Measurements from ENCODE around the gene ACP5.
A peak's percentile ranks its signal among the peaks of the same experiment; 100 is the strongest.
"Not testable (repeated sequence)": the region's sequence is repeated elsewhere in the genome, so short reads cannot be mapped to it uniquely, and the experiment has no call there.

ACP5 gene

DNA sequence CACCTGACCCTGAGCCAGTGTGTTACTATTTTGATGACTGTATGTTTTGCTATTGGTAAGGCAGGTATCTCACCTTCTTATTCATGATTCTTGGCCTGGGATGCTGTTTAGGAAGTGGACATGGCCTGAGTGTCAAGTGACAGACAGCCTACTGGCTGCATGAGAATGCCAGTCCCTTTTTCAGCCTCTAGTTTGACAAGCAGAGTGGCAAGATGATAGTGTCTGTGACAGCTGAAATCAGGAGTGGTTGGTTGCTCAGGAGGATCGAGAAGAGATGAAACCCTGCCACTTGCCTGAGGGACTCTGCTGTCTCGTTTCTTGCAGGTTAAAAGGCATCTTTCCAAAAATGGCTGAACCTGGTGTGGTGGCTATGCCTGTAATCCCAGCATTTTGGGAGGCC, 11.3 kb downstream of the ACP5 start:
- TF ChIP-seq, protein P1, sequence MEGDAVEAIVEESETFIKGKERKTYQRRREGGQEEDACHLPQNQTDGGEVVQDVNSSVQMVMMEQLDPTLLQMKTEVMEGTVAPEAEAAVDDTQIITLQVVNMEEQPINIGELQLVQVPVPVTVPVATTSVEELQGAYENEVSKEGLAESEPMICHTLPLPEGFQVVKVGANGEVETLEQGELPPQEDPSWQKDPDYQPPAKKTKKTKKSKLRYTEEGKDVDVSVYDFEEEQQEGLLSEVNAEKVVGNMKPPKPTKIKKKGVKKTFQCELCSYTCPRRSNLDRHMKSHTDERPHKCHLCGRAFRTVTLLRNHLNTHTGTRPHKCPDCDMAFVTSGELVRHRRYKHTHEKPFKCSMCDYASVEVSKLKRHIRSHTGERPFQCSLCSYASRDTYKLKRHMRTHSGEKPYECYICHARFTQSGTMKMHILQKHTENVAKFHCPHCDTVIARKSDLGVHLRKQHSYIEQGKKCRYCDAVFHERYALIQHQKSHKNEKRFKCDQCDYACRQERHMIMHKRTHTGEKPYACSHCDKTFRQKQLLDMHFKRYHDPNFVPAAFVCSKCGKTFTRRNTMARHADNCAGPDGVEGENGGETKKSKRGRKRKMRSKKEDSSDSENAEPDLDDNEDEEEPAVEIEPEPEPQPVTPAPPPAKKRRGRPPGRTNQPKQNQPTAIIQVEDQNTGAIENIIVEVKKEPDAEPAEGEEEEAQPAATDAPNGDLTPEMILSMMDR (IDR thresholded peaks at IDR 0.05; ENCODE audit: low read depth, low read length, missing control alignments): no peak
- in situ Hi-C loops (cut with HindIII; ENCODE audit: low sequenced_read_pairs): no loop called here
- no peak overlapping the region for H3K4me3 ChIP-seq (ENCODE audit: low read depth, low read length)
- no peak for DNase-seq (ENCODE audit: low read depth)

DNA sequence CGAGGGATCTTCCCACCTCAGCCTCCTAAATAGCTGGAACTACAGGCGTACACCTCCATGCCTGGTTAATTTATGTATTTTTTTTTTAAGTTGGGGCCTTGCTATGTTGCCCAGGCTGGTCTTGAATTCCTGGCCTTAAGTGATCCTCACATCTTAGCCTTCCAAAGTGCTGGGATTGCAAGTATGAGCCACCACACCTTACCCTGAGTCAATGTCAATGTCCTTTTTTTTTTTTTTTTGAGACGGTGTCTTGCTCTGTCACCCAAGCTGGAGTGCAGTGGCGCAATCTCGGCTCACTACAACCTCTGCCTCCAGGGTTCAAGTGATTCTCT, 11.8 kb downstream of the ACP5 start:
- in situ Hi-C loops (cut with HindIII; ENCODE audit: low sequenced_read_pairs); DNase-seq (ENCODE audit: low read depth); H3K4me3 ChIP-seq (ENCODE audit: low read depth, low read length): not testable (repeated sequence)

DNA sequence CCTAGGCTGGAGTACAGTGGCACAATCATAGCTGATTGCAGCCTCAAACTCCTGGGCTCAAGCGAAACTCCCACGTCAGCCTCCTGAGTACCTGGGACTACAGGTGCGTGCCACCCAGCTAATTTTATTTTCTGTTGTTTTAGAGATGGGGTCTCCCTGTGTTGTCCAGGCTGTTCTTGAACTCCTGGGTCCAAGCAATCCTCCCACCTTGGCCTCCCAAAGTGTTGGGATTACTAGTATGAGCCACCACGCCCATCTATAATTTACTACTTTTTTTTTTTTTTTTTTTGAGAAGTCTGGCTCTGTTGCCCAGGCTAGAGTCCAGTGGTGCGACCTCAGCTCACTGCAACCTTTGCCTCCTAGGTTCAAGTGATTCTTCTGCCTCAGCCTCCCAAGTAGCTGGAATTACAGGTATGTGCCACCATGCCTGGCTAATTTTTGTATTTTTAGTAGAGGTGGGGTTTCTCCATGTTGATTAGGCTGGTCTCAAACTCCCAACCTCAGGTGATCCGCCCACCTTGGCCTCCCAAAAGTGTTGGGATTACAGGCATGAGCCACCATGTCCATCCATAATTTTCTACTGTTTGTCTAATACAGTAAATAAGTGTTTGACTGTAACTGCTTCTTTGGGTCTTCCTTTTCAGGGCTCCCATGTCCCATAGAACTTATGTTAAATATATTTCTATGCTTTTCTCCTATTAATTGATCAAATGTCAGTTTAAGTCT, 13.2 kb downstream of the ACP5 start:
- H3K4me3 ChIP-seq (ENCODE audit: low read depth, low read length); in situ Hi-C loops (cut with HindIII; ENCODE audit: low sequenced_read_pairs); DNase-seq (ENCODE audit: low read depth): not testable (repeated sequence)

DNA sequence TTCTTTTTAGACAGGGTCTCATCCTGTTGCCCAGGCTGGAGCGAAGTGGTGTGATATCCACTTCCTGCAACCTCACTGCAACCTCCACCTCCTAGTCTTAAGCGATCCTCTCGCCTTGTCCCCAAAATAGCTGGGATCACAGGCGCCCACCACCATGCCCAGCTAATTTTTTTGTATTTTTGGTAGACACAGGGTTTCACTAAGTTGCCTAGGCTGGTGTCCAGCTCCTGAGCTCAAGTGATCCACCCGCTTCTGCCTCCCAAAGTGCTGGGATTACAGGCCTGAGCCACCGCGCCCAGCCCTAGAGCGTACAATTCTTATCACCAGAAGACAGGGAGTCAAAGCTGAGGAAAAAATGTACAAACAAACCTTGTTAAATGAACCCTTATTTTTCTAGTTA, 13.9 kb downstream of the ACP5 start:
- no peak for DNase-seq (ENCODE audit: low read depth)
- no peak overlapping the region for H3K4me3 ChIP-seq (ENCODE audit: low read depth, low read length)
- TF ChIP-seq, protein P1 (IDR thresholded peaks at IDR 0.05; ENCODE audit: low read depth, low read length, missing control alignments): no peak

DNA sequence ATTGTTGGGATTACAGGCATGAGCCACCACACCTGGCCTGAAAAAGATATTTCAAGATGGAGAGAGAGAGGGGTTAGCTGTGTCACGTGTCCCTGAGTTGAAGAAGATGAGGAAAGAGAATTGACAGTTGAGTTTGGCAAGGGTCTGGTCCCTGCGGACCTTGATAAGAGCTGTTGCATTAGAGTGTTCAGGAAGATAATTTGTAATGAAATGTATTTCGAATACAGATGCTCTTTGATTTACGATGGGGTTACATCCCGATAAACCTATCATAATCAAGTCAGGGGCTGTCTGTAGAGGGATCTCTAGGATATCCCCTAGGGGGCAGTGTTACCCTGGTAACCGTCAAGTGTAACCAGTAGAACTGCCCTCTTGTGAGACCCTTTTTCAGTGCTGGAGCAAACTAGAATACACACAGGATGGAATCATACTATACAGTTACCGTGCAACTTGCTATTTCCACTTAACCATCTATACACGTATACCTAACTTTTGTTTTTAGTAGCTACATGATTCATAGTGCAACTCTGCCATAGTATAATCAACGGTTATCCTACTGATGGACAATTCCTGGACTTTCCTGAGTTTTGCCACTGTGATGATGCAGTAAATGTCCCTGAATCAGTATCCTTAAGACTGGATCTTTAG, 16.9 kb downstream of the ACP5 start:
- peak; percentile 35 for DNase-seq (ENCODE audit: low read depth)
- no peak overlapping the region for H3K4me3 ChIP-seq (ENCODE audit: low read depth, low read length)
- TF ChIP-seq, protein P1 (IDR thresholded peaks at IDR 0.05; ENCODE audit: low read depth, low read length, missing control alignments): peak; percentile 60
- in situ Hi-C loops (cut with HindIII; ENCODE audit: low sequenced_read_pairs): no loop called here

More for the DNA sequence above, 13.9 kb downstream of the ACP5 start:
- in situ Hi-C loops (cut with HindIII; ENCODE audit: low sequenced_read_pairs): no loop called here

DNA sequence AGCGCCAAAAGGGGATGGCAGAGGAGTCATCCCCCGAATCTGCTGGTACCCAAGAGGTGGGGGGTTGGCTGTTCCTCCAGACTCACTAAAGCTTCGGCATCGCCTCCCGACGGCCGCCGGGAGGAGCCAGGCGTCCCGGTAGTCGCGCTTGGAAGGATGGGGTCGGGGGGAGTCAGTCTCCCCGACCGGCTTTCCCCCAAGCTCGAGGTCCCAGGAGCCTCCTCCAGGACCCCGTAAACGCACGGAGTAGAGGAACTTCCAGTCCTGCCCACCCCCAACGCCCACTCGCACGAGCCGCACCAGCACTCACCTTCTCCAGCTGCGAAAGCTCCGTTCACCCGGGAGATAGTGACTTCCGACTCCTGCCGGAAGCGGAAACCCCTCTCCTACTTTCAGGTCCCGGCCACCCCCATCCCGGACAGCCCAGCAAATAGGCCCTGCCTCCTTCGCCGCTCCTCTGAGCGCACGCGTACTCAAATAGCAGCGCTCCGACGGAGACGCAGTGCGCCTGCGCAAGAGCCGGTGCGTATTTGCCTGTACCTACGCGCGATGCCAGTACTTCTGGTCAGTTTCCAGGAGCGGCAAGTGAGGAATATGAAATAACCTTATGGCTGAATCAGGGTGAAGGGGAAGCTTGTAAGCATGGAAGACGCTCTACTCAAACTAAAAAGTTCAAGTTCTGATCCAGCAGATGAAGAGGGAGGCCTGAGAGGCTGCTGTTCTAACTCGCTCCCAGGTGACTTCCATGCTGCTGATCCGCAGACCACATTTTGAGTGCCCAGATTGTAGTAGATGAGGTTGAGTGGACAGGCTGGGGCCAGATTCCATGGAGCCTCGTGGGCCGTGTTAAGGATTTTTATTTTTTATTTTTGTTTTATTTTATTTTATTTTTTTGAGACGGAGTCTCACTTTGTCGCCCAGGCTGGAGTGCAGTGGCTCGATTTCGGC, 18.3 kb downstream of the ACP5 start, which contains the start of gene ELOF1:
Gene ELOF1 (minus strand): TSS at position 350 of the 948 bp plus-strand sequence. CDS start 4,883 bp downstream, outside the sequence.
- peak within 1 kb of the TSS; percentile 98 for H3K4me3 ChIP-seq (ENCODE audit: low read depth, low read length)
- DNase-seq (ENCODE audit: low read depth): peak; percentile 96
- in situ Hi-C loops (cut with HindIII; ENCODE audit: low sequenced_read_pairs): no loop called here
- TF ChIP-seq, protein P1 (IDR thresholded peaks at IDR 0.05; ENCODE audit: low read depth, low read length, missing control alignments): peak; percentile 42

DNA sequence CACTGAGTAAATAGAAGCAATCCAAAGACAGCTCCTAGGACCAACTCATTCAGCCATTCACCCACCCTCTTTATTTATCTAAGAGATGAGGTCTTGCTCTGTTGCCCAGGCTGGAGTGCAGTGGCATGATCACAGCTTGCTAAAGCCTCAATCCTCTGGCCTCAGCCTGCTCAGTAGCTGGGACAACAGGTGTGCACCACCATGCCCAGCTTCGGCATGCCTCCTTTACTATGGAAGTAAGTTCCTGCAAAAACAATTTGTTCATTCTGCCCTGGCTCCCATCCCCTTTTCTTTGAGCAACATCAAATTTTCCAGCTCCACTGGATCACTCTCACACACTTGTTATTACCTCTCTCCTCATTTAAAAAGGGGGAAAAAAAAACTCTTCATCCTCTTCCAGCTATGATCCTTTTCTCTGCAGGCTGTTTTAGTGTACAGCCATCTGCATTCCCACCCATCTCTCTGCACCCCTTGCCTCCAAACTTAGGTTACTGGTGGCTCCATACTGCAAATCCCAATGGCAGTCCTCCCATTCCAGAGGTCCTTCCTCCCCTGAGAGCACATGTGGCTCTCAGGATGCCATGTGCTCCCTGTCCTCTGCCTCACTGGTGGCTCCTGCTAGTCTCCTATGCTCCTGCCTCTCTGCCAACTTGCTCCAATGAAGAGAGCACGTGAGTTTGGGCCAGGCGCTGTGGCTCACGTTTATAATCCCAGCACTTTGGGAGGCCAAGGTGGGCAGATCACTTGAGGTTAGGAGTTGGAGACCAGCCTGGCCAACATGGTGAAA, 20.6 kb downstream of the ACP5 start:
- no peak overlapping the region for H3K4me3 ChIP-seq (ENCODE audit: low read depth, low read length)
- DNase-seq (ENCODE audit: low read depth): no peak
- in situ Hi-C loops (cut with HindIII; ENCODE audit: low sequenced_read_pairs): no loop called here
- TF ChIP-seq, protein P1 (IDR thresholded peaks at IDR 0.05; ENCODE audit: low read depth, low read length, missing control alignments): no peak

Measured in astrocyte of the cerebellum (primary cell).